Epithelial cell of proximal tubule (primary cell): Measurements from ENCODE around the gene C18orf54. TPM values are rescaled to one million over a fixed set of nuclear protein-coding genes. Genes with fewer than 3 reads are reported as not detected.

Experiments
- DNase-seq: peaks from one replicate; pipeline ENCODE4 v3.0.0-alpha.2; 2011; ENCODE audit warnings: low read depth
- H3K4me3 ChIP-seq: 2 replicates; pipeline ENCODE4 v1.5.1; 2011; ENCODE audit warnings: low read depth, mild to moderate bottlenecking, low read length
- CTCF ChIP-seq: conservative IDR thresholded peaks from 2 replicates; pipeline ENCODE4 v1.5.1; 2012; ENCODE audit warnings: low read depth, mild to moderate bottlenecking, low read length
- total RNA-seq: library from RNA; depleted of rRNA; stranded (reverse); fragments of >200 nt; gene quantifications from 2 replicates; pipeline ENCODE4 v1.2.3, GENCODE V29; 2015

Gene C18orf54
- total RNA-seq, 1 donor from 2014 or later = 12.9 TPM

- H3K4me3 ChIP-seq = no peak overlapping the region
- no peak for TF ChIP-seq CTCF
- no peak for DNase-seq
Measured at GRCh38 chr18:54387631-54388030, 29.9 kb downstream of the C18orf54 start.

GRCh38 chr18:54388203-54389142 lies 30.8 kb downstream of the C18orf54 start:
- peak; percentile 51 for DNase-seq
- TF ChIP-seq CTCF = no peak
- H3K4me3 ChIP-seq = no peak overlapping the region

GRCh38 chr18:54389143-54389505 lies 31.4 kb downstream of the C18orf54 start:
- TF ChIP-seq CTCF = no peak
- no peak overlapping the region for H3K4me3 ChIP-seq
- no peak for DNase-seq

GRCh38 chr18:54390838-54391237 lies 33.1 kb downstream of the C18orf54 start:
- TF ChIP-seq CTCF = no peak
- no peak for DNase-seq
- no peak overlapping the region for H3K4me3 ChIP-seq

- no peak overlapping the region for H3K4me3 ChIP-seq
- TF ChIP-seq CTCF = peak; percentile 73
- DNase-seq = peak; percentile 30
Measured at GRCh38 chr18:54392543-54393023, 34.9 kb downstream of the C18orf54 start.

- TF ChIP-seq CTCF = no peak
- DNase-seq = no peak
Measured at GRCh38 chr18:54393648-54394294, 36.1 kb downstream of the C18orf54 start.

More at GRCh38 chr18:54393648-54394294, 36.1 kb downstream of the C18orf54 start:
- H3K4me3 ChIP-seq = no peak overlapping the region
